HG02678 (cell line): ENCODE data around the gene NUDT16L1.
A peak's percentile ranks its signal among the peaks of the same experiment; 100 is the strongest.
"Not testable (repeated sequence)": the region's sequence is repeated elsewhere in the genome, so short reads cannot be mapped to it uniquely, and the experiment has no call there.

Experiments used
- ATAC-seq: cut with Tn5 transposase; IDR thresholded peaks from one replicate; pipeline ENCODE4 v1.9.1; 2021; ENCODE audit warnings: mild to moderate bottlenecking, moderate library complexity; ENCODE audit not compliant: unreplicated experiment

The NUDT16L1 gene

GRCh38 chr16:4693296-4693955 lies at the start of gene NUDT16L1:
NUDT16L1 (plus strand) TSS chr16:4693562; CDS start chr16:4693727, 165 bp downstream.
- peak; percentile 97 for ATAC-seq

DNA sequence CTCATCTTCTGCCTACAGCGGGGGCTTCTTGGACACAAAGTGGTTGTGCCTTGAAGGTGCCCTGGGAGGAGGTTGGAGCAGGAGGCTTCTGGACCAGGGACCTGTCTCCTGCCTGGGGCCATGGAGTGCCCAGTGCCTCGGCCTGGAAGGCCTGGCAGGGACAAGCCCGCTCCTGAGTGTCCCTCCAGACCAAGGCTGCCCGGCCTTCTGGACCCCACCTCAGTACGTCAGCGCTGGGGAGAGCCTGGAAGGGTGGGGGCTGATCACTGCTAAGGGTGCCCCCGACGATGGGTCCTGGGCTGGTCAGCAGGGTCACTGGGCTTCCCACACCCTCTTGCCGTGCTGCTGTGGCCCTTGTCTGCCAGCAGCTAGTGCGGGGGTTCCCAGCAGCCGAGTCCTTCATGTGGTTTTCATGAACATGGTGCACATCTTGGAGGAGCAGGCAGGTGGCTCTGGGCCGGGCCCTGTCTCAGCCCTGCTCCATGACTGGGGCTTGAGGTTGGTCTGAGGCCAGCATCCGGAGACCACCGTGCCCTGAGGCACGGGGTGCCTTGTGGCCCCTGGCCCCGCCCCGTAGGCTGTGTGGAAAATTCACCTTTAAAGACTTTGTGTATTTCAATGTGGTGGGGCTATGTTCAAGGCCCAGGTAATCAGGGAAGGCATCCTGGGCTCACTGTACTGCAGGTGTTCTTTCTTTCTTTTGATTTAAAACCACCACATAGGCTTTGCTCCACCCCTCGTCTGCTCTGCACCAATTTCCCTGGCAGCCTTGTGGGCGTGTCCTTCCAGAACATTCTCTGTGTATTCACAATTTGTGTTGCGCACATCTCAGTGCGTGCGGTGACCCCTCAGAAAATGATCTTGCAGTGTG lies 46.4 kb upstream of the NUDT16L1 start:
- ATAC-seq: no peak

GRCh38 chr16:4647644-4647980 lies 45.8 kb upstream of the NUDT16L1 start:
- ATAC-seq: no peak

- ATAC-seq: no peak
Measured at GRCh38 chr16:4648917-4649316, 44.4 kb upstream of the NUDT16L1 start.

DNA sequence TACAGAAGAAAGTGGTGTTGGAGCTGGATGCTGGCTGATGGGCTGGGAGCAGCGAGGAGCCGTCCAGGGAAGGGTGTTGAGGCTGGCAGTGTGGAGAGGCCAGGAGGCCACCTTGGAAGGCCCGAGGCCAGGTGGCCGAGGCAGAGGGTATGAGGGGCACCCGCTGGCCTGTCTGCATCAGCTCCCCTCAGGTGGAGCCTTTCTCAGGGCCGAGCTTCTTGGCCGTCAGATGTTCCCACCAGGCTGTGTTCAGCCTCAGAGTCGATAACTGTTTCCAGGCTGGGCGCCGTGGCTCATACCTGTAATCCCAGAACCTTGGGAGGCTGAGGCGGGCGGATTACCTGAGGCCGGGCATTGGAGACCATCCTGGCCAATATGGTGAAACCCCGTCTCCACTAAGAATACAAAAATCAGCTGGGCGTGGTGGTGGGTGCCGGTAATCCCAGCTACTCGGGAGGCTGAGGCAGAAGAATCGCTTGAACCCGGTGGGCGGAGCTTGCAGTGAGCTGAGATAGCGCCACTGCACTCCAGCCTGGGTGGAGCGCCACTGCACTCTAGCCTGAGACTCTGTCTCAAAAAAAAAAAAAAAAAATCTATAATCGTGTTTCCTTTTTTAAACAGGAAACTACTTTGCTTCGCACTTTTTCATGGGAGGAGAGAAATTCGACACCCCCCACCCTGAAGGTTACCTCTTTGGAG lies 43.5 kb upstream of the NUDT16L1 start:
- ATAC-seq: no peak

DNA sequence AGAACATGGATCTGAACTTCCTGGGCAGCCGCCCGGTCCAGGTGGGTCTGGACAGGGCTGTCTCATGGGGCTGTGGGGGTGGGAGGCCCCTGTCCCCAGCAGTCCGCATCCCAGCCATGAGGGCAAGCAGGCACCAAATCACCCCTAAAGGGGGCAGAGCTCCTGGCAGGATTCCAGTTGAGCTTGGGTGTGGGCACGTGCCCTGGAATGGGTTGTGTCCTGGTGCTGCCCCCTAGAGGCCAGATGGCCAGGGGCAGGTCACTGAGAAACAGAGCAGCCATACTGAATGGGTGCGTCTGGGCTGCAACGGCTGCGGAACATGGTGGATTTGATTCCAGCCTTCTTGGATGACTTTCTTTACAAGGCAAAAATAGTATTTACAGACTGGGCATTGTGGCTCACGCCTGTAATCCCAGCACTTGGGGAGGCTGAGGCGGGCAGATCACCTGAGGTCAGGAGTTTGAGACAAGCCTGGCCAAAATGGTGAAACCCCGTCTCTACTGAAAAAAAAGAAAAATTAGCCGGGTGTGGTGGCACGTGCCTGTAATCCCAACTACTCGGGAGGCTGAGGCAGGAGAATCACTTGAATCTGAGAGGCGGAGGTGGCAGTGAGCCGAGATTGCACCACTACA lies 42.8 kb upstream of the NUDT16L1 start:
- ATAC-seq: not testable (repeated sequence)

DNA sequence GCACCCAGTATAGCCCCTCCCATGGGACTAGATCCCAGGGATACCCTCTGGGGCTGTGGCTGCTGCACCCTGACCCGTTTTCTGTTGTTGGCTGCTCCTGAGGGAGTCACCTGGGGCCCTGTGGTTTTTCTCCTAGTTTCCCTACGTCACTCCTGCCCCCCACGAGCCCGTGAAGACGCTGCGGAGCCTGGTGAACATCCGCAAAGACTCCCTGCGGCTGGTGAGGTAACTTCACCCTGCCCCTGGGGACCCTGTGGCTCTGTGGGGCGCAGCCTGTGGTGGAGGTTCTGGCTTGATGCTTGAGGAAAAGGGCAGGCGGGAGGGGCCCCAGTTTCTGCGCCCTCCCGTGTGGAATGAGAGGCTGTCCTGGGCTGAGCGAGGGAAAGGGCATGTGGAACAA lies 41.5 kb upstream of the NUDT16L1 start:
- no peak for ATAC-seq

- no peak for ATAC-seq
Measured at GRCh38 chr16:4652561-4652960, 40.8 kb upstream of the NUDT16L1 start.

- no peak for ATAC-seq
Measured at GRCh38 chr16:4654011-4654963, 39.1 kb upstream of the NUDT16L1 start.

DNA sequence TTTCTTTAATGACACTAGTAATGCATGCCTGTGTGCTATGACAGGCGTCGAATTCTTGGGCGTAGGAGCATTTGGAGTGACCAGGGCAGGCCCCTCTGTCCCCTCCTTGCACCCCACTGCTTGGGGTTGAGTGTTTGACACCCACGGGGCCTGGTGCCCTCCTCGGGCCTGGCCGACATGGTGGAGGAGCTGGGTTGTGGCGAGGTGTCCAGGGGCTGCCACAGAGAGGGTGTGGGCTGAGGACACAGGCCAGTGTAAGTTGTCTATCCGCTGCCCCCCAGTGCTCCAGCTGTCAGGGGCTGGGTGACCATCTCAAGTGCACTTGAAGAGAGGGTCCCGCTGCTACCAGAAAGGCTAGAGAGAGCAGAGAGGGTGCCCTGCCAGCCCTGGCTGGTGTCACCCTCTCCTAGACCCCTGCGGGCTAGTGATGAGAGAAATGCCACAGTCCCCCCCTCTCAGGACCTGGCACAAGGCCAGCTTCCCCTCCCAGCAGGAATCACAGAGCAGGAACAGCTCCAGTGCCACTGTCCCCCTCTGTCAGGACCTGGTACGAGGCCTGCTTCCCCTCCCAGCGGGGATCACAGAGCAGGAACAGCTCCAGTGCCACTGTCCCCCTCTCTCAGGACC lies 38.3 kb upstream of the NUDT16L1 start:
- no peak for ATAC-seq

DNA sequence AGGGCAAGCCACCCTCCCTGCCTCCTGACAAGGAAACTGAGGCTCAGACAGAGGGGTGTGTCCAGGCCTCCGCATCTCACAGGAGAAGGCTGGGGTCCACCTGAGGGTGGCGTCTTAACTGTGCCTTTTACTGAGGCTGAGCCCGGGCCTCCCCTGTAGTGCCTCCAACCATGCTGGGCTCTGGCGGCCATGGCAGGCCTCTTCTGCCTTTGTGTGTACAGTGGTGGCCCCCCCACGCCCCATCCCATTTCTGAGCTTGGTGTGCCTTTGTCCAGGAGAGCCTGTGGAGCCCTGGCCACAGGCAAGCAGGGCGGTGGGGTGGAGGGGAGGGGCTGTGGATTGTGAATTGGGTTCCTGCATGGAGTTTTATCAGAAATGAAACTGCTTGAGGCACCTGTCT lies 37.6 kb upstream of the NUDT16L1 start:
- no peak for ATAC-seq

GRCh38 chr16:4656221-4656620 lies 37.1 kb upstream of the NUDT16L1 start:
- ATAC-seq: no peak

DNA sequence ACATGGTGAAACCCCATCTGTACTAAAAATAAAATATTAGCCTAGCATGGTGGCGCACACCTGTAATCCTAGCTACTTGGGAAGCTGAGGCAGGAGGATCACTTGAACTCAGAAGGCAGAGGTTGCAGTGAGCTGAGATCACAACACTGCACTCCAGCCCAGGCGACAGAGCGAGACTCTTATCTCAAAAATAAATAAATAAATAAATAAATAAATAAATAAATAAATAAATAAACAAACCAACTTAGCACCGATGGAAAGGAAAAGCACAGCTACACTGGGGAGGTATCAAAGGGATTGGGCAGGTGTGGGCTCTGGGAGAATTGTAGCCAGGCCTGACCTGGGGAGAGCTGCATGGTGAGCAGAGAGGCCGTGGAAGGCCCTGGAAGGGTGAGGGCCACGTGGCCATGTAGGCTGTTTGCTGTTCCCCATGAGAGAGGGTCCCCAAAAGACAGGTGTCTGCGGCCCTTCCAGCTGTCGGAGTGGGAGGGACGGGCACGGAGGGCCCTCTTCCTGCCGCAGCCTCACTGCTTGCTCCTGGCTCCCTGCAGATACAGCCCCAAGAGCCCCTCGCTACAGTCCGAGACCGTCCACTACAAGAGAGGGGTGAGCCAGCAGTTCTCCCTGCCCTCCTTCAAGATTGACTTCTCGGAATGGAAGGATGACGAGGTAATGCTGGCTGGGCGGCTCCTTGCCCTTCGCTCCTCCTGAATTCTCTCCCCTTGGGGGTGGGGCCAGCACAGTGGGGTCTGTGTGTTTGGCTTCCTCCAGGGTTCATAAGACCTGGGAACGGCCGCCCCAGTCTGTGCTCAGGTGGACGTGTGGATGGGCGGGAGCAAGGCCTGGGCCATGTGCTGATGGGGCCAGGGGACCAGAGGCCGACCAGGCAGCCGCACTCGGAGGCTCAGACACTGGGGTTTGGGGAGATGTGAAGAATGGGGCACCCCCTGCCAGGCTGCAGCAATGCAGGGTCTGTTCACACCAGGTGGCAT lies 36.4 kb upstream of the NUDT16L1 start:
- ATAC-seq: no peak

DNA sequence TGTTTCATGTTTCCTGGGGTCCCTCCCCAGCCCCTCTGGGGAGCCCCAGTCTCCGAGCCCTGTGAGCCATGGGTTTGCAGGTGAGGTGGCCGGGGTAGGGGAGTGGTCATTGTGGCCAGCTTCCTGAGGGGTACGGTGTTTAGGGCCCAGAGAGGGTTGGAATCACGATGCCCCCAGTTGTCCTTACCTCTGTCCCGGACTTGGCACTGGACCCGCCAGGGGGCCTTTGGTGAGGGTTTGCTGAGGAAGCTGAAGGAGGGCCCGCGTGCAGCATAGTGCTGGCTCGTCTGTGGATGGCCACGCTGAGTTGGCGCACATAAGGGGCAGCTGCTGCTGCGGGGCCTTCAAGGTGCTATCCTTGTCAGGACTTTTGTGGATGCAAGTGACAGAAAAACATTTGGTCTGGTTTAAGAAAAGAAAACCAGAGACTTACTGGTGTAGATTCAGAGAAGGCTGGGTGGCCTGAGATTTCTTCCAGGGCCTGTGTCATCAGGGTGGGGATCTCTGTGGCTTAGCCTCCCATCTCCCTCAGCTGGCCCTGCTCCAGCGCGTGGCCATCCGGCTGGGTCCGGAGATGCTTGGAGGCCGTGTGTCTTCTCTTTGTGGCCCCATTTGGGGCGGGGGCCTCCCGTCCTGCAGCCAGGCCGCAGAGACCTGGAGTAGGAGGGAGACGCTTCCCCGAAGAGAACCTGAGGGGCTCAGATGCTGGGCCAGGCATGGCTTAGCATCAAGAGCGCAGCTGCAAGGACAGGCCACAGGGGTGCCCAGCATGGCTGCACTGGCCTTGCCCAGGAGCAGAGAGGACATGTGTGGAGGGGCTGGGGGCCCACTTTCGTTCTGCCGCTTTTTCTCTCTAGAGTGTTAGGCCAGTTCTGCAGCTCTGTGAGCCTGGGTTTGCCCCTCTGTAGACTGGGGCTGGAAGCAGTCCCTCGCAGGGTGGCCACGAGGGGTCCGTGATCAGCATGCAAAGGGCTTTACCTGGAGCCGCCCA lies 33.7 kb upstream of the NUDT16L1 start:
- ATAC-seq: no peak

- peak; percentile 54 for ATAC-seq
Measured at GRCh38 chr16:4660454-4661007, 32.8 kb upstream of the NUDT16L1 start.

- ATAC-seq: no peak
Measured at GRCh38 chr16:4661661-4662060, 31.7 kb upstream of the NUDT16L1 start.

DNA sequence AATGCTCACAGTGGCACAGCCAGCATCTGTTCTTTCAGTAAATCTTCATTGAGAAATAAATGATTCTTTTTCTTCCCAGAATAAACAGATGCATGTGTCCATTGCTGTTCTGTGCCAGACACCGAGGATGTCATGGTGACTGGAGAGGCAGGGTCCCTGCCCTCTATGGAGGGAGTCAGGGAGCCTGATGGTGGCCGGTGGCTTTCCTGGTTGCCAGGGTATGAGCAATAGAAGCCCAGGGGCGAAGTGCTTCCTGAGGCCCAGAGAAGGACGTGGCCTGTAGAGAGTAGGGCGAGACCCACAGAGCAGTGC lies 29.9 kb upstream of the NUDT16L1 start:
- ATAC-seq: no peak
